Neural cell (in vitro differentiated cells): ENCODE measurements around the gene LTK. TPM values are rescaled to one million over a fixed set of nuclear protein-coding genes. Genes with fewer than 3 reads are reported as not detected.

Source experiments
- H2AFZ ChIP-seq: fragments of 200-600, 300-800 bp; sonication (generic), shearing (Covaris generic); 2 replicates; pipeline ENCODE4 v1.6.0; 2014; ENCODE audit warnings: low read depth, mild to moderate bottlenecking, antibody characterized with exemption, low read length, moderate library complexity
- H3F3A ChIP-seq: fragments of 200-600 bp; shearing (Covaris generic); 2 replicates; pipeline ENCODE4 v1.6.1; 2016; ENCODE audit warnings: mild to moderate bottlenecking, moderate library complexity, mixed read lengths, antibody characterized with exemption, low read length; ENCODE audit not compliant: insufficient read depth, poor library complexity, severe bottlenecking
- H3K27ac ChIP-seq: fragments of 200-600, 300-800 bp; sonication (generic), shearing (Covaris generic); 2 replicates; pipeline ENCODE4 v1.5.1; 2014; ENCODE audit warnings: mild to moderate bottlenecking, low read length, moderate library complexity
- H3K27me3 ChIP-seq: fragments of 300-800, 200-600 bp; sonication (generic), shearing (Covaris generic); 2 replicates; pipeline ENCODE4 v1.6.0; 2014; ENCODE audit warnings: mild to moderate bottlenecking, low read depth, low read length, moderate library complexity; ENCODE audit not compliant: insufficient read depth
- H3K36me3 ChIP-seq: fragments of 300-800, 200-600 bp; sonication (generic), shearing (Covaris generic); 2 replicates; pipeline ENCODE4 v1.5.1; 2014; ENCODE audit warnings: mild to moderate bottlenecking, antibody characterized with exemption, low read length, moderate library complexity; ENCODE audit not compliant: insufficient read depth
- H3K4me2 ChIP-seq: fragments of 300-800, 200-600 bp; sonication (generic), shearing (Covaris generic); 2 replicates; pipeline ENCODE4 v1.6.0; 2014; ENCODE audit warnings: mild to moderate bottlenecking, low read length
- H3K4me3 ChIP-seq: fragments of 300-800, 200-600 bp; sonication (generic), shearing (Covaris generic); 2 replicates; pipeline ENCODE4 v1.5.1; 2014; ENCODE audit warnings: mild to moderate bottlenecking, low read length, moderate library complexity
- H3K79me2 ChIP-seq: fragments of 200-600 bp; shearing (Covaris generic); replicated peaks from 2 replicates; pipeline ENCODE4 v1.6.0; 2014; ENCODE audit warnings: mild to moderate bottlenecking, low read length, moderate library complexity; ENCODE audit not compliant: insufficient read depth
- H3K9ac ChIP-seq: fragments of 300-800, 200-600 bp; sonication (generic), shearing (Covaris generic); 2 replicates; pipeline ENCODE4 v1.6.1; 2016; ENCODE audit warnings: mild to moderate bottlenecking, low read length, mixed read lengths
- H3K9me2 ChIP-seq: fragments of 200-600 bp; shearing (Covaris generic); 2 replicates; pipeline ENCODE4 v1.6.1; 2016; ENCODE audit warnings: mild to moderate bottlenecking, low read length, mixed read lengths; ENCODE audit not compliant: insufficient read depth
- H3K9me3 ChIP-seq: fragments of 200-600, 300-800 bp; sonication (generic), shearing (Covaris generic); 2 replicates; pipeline ENCODE4 v1.6.1; 2016; ENCODE audit warnings: mild to moderate bottlenecking, mixed run types, low read length, moderate library complexity, mixed read lengths
- H4K20me1 ChIP-seq: fragments of 200-600 bp; shearing (Covaris generic); 2 replicates; pipeline ENCODE4 v1.6.1; 2016; ENCODE audit warnings: mild to moderate bottlenecking, mixed run types; ENCODE audit not compliant: insufficient read depth
- CTCF ChIP-seq: fragments of 450-650 bp; IDR thresholded peaks from 2 replicates; pipeline ENCODE4 v1.5.1; 2014; ENCODE audit warnings: antibody characterized with exemption, mild to moderate bottlenecking, moderate library complexity; ENCODE audit not compliant: poor library complexity, severe bottlenecking
- EP300 ChIP-seq: fragments of 450-650 bp; conservative IDR thresholded peaks from 2 replicates; pipeline ENCODE4 v1.6.1; 2014; ENCODE audit warnings: antibody characterized with exemption, mild to moderate bottlenecking, moderate library complexity; ENCODE audit not compliant: poor library complexity, severe bottlenecking
- EZH2 ChIP-seq: fragments of 200-600, 300-800 bp; shearing (Covaris generic), sonication (generic); IDR thresholded peaks from 2 replicates; pipeline ENCODE4 v1.6.1; 2014; ENCODE audit warnings: antibody characterized with exemption, low read length, borderline replicate concordance, mild to moderate bottlenecking; ENCODE audit not compliant: insufficient read depth, poor library complexity, severe bottlenecking
- MXI1 ChIP-seq: fragments of 450-650 bp; conservative IDR thresholded peaks from 2 replicates; pipeline ENCODE4 v1.6.1; 2014; ENCODE audit warnings: antibody characterized with exemption, mild to moderate bottlenecking; ENCODE audit not compliant: poor library complexity, severe bottlenecking
- POLR2AphosphoS5 ChIP-seq: IDR thresholded peaks from 2 replicates; pipeline ENCODE4 v1.6.1; 2012
- RAD21 ChIP-seq: fragments of 450-650 bp; conservative IDR thresholded peaks from 2 replicates; pipeline ENCODE4 v1.6.1; 2014; ENCODE audit warnings: antibody characterized with exemption, mild to moderate bottlenecking, moderate library complexity
- REST ChIP-seq: IDR thresholded peaks from 2 replicates; pipeline ENCODE4 v1.6.1; 2012; ENCODE audit warnings: borderline replicate concordance
- SMC3 ChIP-seq: fragments of 450-650 bp; conservative IDR thresholded peaks from 2 replicates; pipeline ENCODE4 v1.6.1; 2014; ENCODE audit warnings: antibody characterized with exemption, mild to moderate bottlenecking, moderate library complexity; ENCODE audit not compliant: poor library complexity
- TAF1 ChIP-seq: IDR thresholded peaks from 2 replicates; pipeline ENCODE4 v1.6.1; 2012; ENCODE audit warnings: low read depth
- polyA plus RNA-seq: library from polyadenylated mRNA; depleted of rRNA; stranded (reverse); fragments of >200 nt; gene quantifications from 2 replicates; pipeline ENCODE4 v1.2.3, GENCODE V29; 2014

The LTK gene
- polyA plus RNA-seq, 1 donor from 2014 or later = 0.28 TPM

GRCh38 chr15:41482110-41482877, 31.3 kb downstream of the LTK start:
- H3F3A ChIP-seq = no peaks in the 10 kb centered on the region
- H3K9me3 ChIP-seq = no peaks in the 10 kb centered on the region
- no peak overlapping the region for H2AFZ ChIP-seq
- TF ChIP-seq SMC3 = no peak
- no peak for TF ChIP-seq EZH2
- TF ChIP-seq RAD21 = no peak
- H3K9ac ChIP-seq = no peak overlapping the region
- no peak overlapping the region for H3K27ac ChIP-seq
- no peak overlapping the region for H3K4me2 ChIP-seq
- H3K36me3 ChIP-seq = peaks cover 14% of the 10 kb centered on the region
- H3K27me3 ChIP-seq = no peaks in the 10 kb centered on the region
- no peaks in the 10 kb centered on the region for H3K9me2 ChIP-seq
- H3K4me3 ChIP-seq = no peak overlapping the region
- H4K20me1 ChIP-seq = no peaks in the 10 kb centered on the region
- no peaks in the 10 kb centered on the region for H3K79me2 ChIP-seq

GRCh38 chr15:41480396-41481140, 33.1 kb downstream of the LTK start:
- TF ChIP-seq TAF1 (no peak), RAD21 (no peak), EZH2 (no peak), REST (no peak), EP300 (no peak), CTCF (no peak), MXI1 (no peak), SMC3 (no peak), POLR2AphosphoS5 (no peak)
- H3K27me3 ChIP-seq = no peaks in the 10 kb centered on the region
- H3K27ac ChIP-seq = no peak overlapping the region
- no peak overlapping the region for H3K4me3 ChIP-seq
- no peaks in the 10 kb centered on the region for H3F3A ChIP-seq
- peaks cover 18% of the 10 kb centered on the region for H3K36me3 ChIP-seq
- H4K20me1 ChIP-seq = no peaks in the 10 kb centered on the region
- no peaks in the 10 kb centered on the region for H3K79me2 ChIP-seq
- H3K9me2 ChIP-seq = no peaks in the 10 kb centered on the region
- H3K4me2 ChIP-seq = no peak overlapping the region
- no peaks in the 10 kb centered on the region for H3K9me3 ChIP-seq
- H3K9ac ChIP-seq = no peak overlapping the region
- no peak overlapping the region for H2AFZ ChIP-seq
